NCI-H226 (cell line): ENCODE data around the gene GIGYF2.

Source experiments
- DNase-seq: peaks from one replicate; pipeline ENCODE4 v3.0.0-alpha.2; 2015

Gene GIGYF2

GRCh38 chr2:232870018-232870765, 173.1 kb downstream of the GIGYF2 start, which contains the start of gene SNORC:
Gene SNORC (plus strand): TSS chr2:232870264. CDS start chr2:232870342, 78 bp downstream.
- DNase-seq, result no peak

- DNase-seq, result no peak
These were observed 173.7 kb downstream of the GIGYF2 start for GRCh38 chr2:232870766-232871371.

GRCh38 chr2:232871418-232871834, 174.3 kb downstream of the GIGYF2 start:
- no peak for DNase-seq

GRCh38 chr2:232871835-232872736, 175.0 kb downstream of the GIGYF2 start:
- DNase-seq, result no peak

- no peak for DNase-seq
These were observed 175.7 kb downstream of the GIGYF2 start for GRCh38 chr2:232872826-232873225.

GRCh38 chr2:232873292-232873908, 176.3 kb downstream of the GIGYF2 start:
- no peak for DNase-seq

GRCh38 chr2:232873909-232874641, 176.9 kb downstream of the GIGYF2 start:
- DNase-seq, result no peak

- no peak for DNase-seq
These were observed 177.6 kb downstream of the GIGYF2 start for GRCh38 chr2:232874677-232875223.

- no peak for DNase-seq
These were observed 178.4 kb downstream of the GIGYF2 start for GRCh38 chr2:232875256-232876121.

- DNase-seq, result no peak
These were observed 179.2 kb downstream of the GIGYF2 start for GRCh38 chr2:232876161-232876977.

GRCh38 chr2:232876978-232877441, 179.9 kb downstream of the GIGYF2 start:
- no peak for DNase-seq

GRCh38 chr2:232877940-232878511, 180.9 kb downstream of the GIGYF2 start:
- no peak for DNase-seq

- no peak for DNase-seq
These were observed 181.9 kb downstream of the GIGYF2 start for GRCh38 chr2:232878855-232879617.

- no peak for DNase-seq
These were observed 182.7 kb downstream of the GIGYF2 start for GRCh38 chr2:232879618-232880494.

GRCh38 chr2:232880764-232881351, 183.7 kb downstream of the GIGYF2 start:
- DNase-seq, result no peak

GRCh38 chr2:232882085-232882484, 185.0 kb downstream of the GIGYF2 start:
- DNase-seq, result no peak

- DNase-seq, result no peak
These were observed 185.5 kb downstream of the GIGYF2 start for GRCh38 chr2:232882505-232883115.
